Measurements from ENCODE around the gene ALOXE3.

GRCh38 chr17:8095361-8095760 is 23.0 kb downstream of the ALOXE3 start:
- TF ChIP-seq CEBPB (IDR thresholded peaks at IDR 0.05) (no peak), CREB1 (IDR thresholded peaks at IDR 0.05; ENCODE audit: low read depth) (no peak), NFIC (IDR thresholded peaks at IDR 0.05) (no peak), EP300 (IDR thresholded peaks at IDR 0.05; ENCODE audit: borderline replicate concordance) (no peak), USF1 (IDR thresholded peaks at IDR 0.05) (no peak), REST (IDR thresholded peaks at IDR 0.05; ENCODE audit: low read depth) (no peak), EGR1 (IDR thresholded peaks at IDR 0.05) (no peak), RAD21 (IDR thresholded peaks at IDR 0.05; ENCODE audit: low read depth) (no peak), TEAD4 (IDR thresholded peaks at IDR 0.05) (no peak)
